ENCODE data around the gene MVB12B. TPM values are rescaled to one million over a fixed set of nuclear protein-coding genes. Genes with fewer than 3 reads are reported as not detected.
A peak's percentile ranks its signal among the peaks of the same experiment; 100 is the strongest.

Gene MVB12B
- total and polyA plus RNA-seq, 2 of the 13 experiments (the other 11 are each of a cell fraction or from before 2014, with no cell fraction given): 12.1 to 30.1 TPM

- TF ChIP-seq ZFYVE20 (CRISPR knock-in tag; IDR thresholded peaks at IDR 0.05; ENCODE audit: borderline replicate concordance, low read depth): no peak
These were observed 161.2 kb downstream of the MVB12B start (continued) for GRCh38 chr9:126487856-126488255.

- H3K4me2 ChIP-seq (ENCODE audit: low read depth, low read length): no peak overlapping the region
- in situ Hi-C loops (cut with HindIII; ENCODE audit: extremely low pct_ligation_motif_present, low pct_unique_long_range_greater_than_20kb): no loop called here
- FAIRE-seq: no peak
- H3K9me3 ChIP-seq (ENCODE audit: low read length): no peaks in the 10 kb centered on the region
- BruUV-seq (replicated peaks): no TSS peak
- no peak for TF ChIP-seq SRY (CRISPR knock-in tag; IDR thresholded peaks at IDR 0.05)
- TF ChIP-seq GTF3A (CRISPR knock-in tag; conservative IDR thresholded peaks at IDR 0.05): no peak
- no peak for TF ChIP-seq ZFP1 (CRISPR knock-in tag; IDR thresholded peaks at IDR 0.05)
- no peak for TF ChIP-seq ZNF614 (CRISPR knock-in tag; IDR thresholded peaks at IDR 0.05; ENCODE audit: borderline replicate concordance)
- TF ChIP-seq ZSCAN25 (CRISPR knock-in tag; IDR thresholded peaks at IDR 0.05): no peak
- TF ChIP-seq NKX3-1 (CRISPR knock-in tag; IDR thresholded peaks at IDR 0.05): no peak
- no peak for TF ChIP-seq ETV5 (CRISPR knock-in tag; IDR thresholded peaks at IDR 0.05; ENCODE audit: borderline replicate concordance)
- TF ChIP-seq ZNF605 (CRISPR knock-in tag; IDR thresholded peaks at IDR 0.05): no peak
- TF ChIP-seq SIX4 (CRISPR knock-in tag; IDR thresholded peaks at IDR 0.05): no peak
- no peak for TF ChIP-seq ZFP62 (CRISPR knock-in tag; IDR thresholded peaks at IDR 0.05)
- POLR2A ChIA-PET: no interaction called here
- H3K27me3 ChIP-seq (ENCODE audit: control insufficient read depth in 1 of 2, insufficient read depth in 2 of 2, low read length in 2 of 2): no peaks in the 10 kb centered on the region
- peak; percentile 27; the same call in 1 of the 3 replicates for ATAC-seq
- no peak overlapping the region for H2AFZ ChIP-seq (ENCODE audit: low read length)
- CTCF ChIA-PET (ENCODE audit: low intra/inter-chr PET ratio, low total read pairs): no interaction called here
- H3K4me3 ChIP-seq (replicated peaks in 1 of 3; ENCODE audit: insufficient read depth in 1 of 3, low read depth in 2 of 3, low read length in 3 of 3): no peak overlapping the region
- H3K79me2 ChIP-seq (ENCODE audit: insufficient read depth, low read length): no peaks in the 10 kb centered on the region
- H3K36me3 ChIP-seq (replicated peaks in 1 of 2; ENCODE audit: control insufficient read depth in 1 of 2, insufficient read depth in 2 of 2, low read length in 2 of 2): peaks cover 7 to 27% of the 10 kb centered on the region in 2 experiments
- intact Hi-C loops (cut with micrococcal nuclease; ENCODE audit: unreplicated experiment): no loop called here
- H3K27ac ChIP-seq (ENCODE audit: extremely low read length, insufficient read depth, low read length): no peak overlapping the region
- no peak for DNase-seq (ENCODE audit: low spot score)
- peaks cover 10% of the 10 kb centered on the region; the same call in 1 of the 2 replicates for H3K4me1 ChIP-seq (ENCODE audit: insufficient read depth, low read length)
- no peaks in the 10 kb centered on the region for H4K20me1 ChIP-seq (ENCODE audit: insufficient read depth, low read length)
- WGBS (ENCODE audit: low lambda C conversion rate): 57% methylated on average over 8 of the region's 8 CpGs
- no peak overlapping the region for H3K9ac ChIP-seq (ENCODE audit: insufficient read depth, low read depth, low read length)
These were observed 161.7 kb downstream of the MVB12B start for GRCh38 chr9:126488310-126488709.
